Thyroid gland (tissue), 4 donors: ENCODE measurements around the gene SNRPA1.

Experiments
- CTCF ChIP-seq, 6 experiments: fragments of 200-600 bp in 3 of 6; fragments of 450-650 bp in 3 of 6; sonication (generic) in 3 of 6; IDR thresholded peaks; one replicate each; pipeline ENCODE4 v1.5.1; 2016 to 2019; ENCODE audit warnings: antibody characterized with exemption in 6 of 6, mild to moderate bottlenecking in 2 of 6, inconsistent platforms in 1 of 6, moderate library complexity in 1 of 6
- POLR2A ChIP-seq, 2 donors: fragments of 450-650 bp; IDR thresholded peaks; one replicate each; pipeline ENCODE4 v1.6.1; 2017; ENCODE audit warnings: antibody characterized with exemption in 2 of 2, mild to moderate bottlenecking in 2 of 2, moderate library complexity in 1 of 2

GRCh38 chr15:101244889-101245668, 50.0 kb downstream of the SNRPA1 start:
- TF ChIP-seq CTCF (IDR thresholded peaks at IDR 0.05), result no peak
- TF ChIP-seq POLR2A (IDR thresholded peaks at IDR 0.05), result no peak
